ENCODE measurements around the gene ZIC5. TPM values are rescaled to one million over a fixed set of nuclear protein-coding genes. Genes with fewer than 3 reads are reported as not detected.

Gene ZIC5
- total and polyA plus RNA-seq, 4 donors: not detected

DNA sequence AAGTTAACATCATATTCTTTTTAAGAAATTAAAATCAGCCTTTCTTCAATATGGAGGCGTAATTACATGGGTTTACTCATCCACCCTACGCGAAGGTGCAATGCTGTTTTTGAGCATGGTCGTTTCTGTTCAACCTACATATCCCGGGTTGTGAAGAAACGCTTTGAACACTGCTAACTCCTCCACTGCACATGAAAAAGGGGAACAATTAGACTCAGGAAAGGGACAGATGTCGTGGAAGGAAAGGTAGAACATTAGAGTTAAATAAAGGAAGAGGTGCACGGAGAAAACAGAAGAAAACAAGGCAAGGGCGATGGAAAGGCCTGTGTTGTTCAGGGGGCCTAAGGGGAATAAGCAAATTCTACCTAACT is 4.1 kb downstream of the ZIC5 start (continued):
- TF ChIP-seq, protein P1, sequence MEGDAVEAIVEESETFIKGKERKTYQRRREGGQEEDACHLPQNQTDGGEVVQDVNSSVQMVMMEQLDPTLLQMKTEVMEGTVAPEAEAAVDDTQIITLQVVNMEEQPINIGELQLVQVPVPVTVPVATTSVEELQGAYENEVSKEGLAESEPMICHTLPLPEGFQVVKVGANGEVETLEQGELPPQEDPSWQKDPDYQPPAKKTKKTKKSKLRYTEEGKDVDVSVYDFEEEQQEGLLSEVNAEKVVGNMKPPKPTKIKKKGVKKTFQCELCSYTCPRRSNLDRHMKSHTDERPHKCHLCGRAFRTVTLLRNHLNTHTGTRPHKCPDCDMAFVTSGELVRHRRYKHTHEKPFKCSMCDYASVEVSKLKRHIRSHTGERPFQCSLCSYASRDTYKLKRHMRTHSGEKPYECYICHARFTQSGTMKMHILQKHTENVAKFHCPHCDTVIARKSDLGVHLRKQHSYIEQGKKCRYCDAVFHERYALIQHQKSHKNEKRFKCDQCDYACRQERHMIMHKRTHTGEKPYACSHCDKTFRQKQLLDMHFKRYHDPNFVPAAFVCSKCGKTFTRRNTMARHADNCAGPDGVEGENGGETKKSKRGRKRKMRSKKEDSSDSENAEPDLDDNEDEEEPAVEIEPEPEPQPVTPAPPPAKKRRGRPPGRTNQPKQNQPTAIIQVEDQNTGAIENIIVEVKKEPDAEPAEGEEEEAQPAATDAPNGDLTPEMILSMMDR (IDR thresholded peaks at IDR 0.05; ENCODE audit: low read depth, low read length, missing input control): no peak

DNA sequence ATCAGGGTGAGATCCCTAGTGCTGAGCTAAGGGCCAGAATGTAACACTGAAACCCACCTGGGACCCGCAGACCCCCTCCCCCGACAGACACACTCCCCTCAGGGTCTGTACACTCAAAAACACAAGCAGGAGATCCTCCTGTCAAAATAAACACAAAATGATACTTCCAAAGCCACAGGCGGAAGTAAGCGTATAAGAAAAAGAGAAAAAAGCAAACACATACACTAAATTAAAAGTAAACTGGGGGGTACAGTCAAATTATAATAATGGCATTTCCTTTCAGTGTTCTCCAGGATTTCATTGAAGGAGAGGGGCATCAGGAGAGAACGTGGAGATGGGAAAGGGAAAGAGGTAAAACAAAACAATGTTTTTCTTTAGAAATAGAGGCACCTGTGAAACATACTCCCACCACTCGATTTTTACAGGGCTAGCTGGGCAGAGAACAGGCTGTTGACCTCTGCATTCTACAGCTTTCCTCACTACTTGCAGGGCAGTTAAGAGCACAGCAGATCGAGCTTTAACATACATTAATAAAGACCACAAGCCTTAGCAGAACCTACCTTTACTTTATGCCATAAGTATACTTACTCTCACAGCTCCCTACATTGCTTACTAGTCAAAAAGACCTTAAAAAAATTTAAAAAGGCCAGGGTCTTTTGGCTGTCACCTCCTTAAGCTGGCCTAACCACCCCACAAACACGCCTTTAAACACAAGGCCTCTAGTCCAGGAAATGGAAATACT is 5.3 kb downstream of the ZIC5 start:
- Histone ChIP-seq H3K4me1 (ENCODE audit: control insufficient read depth in 4 of 4, insufficient read depth in 4 of 4, low read length in 3 of 4) (peaks cover 0 to 22% (median 12%) of the 10 kb centered on the region in 4 donors), H3K27ac (ENCODE audit: low read depth in 1 of 2, low read length in 2 of 2) (no peak overlapping the region), H3K9me3 (ENCODE audit: control insufficient read depth in 4 of 4, low read length in 3 of 4) (peaks cover 0 to 5% (median 0%) of the 10 kb centered on the region in 4 donors), H3K9ac (ENCODE audit: low read depth in 1 of 2, low read length in 2 of 2) (no peak overlapping the region), H3K27me3 (ENCODE audit: control insufficient read depth in 4 of 4, insufficient read depth in 4 of 4, low read length in 3 of 4) (peaks cover 0 to 44% (median 24%) of the 10 kb centered on the region in 4 donors), H3K36me3 (ENCODE audit: control insufficient read depth in 4 of 4, insufficient read depth in 3 of 4, low read depth in 1 of 4, low read length in 3 of 4) (no peaks in the 10 kb centered on the region), H3K4me3 (ENCODE audit: low read depth in 1 of 3, low read length in 3 of 3) (no peak overlapping the region)
- DNase-seq (ENCODE audit: low spot score): no peak
- 81% methylated on average over 8 of the region's 8 CpGs for WGBS
- no peak for TF ChIP-seq YY1 (IDR thresholded peaks at IDR 0.05)
- TF ChIP-seq HNF4A (conservative IDR thresholded peaks at IDR 0.05): no peak
- TF ChIP-seq GABPA (IDR thresholded peaks at IDR 0.05 in 1 of 2, conservative IDR thresholded peaks at IDR 0.05 in 1 of 2): no peak
- no peak for TF ChIP-seq HNF4G (IDR thresholded peaks at IDR 0.05)

DNA sequence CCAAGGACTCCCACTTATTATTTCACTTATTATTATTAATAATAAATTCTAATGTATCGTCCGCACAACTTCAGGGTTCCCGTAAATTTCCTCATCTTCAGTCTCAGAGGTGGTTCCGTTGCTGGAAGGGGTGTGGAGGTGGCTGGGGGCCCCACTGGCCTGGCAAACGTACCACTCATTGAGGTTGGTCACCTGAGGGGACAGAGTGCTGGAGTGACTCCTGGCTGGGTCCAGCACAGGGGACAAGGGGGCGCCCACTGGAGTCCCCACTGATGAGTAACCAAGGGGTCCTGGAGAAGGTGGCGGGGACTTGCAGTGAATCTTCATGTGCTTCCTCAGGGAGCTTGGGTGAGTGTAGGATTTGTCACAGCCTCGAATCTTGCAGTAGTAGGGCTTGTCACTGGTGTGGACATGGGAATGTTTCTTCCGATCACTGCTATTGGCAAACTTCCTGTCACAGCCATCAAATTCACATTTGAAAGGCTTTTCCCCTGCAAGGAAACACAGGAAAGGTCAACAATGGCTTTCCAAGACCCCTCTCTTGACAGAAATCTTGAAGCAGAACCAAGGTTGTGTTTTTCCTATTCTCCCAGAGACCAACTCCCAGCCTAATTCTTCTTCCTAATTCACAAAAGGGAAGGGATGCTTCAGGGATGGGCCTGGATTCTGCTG is 6.1 kb downstream of the ZIC5 start:
- H3K4me3 ChIP-seq (ENCODE audit: low read depth in 1 of 3, low read length in 3 of 3): no peak overlapping the region
- H3K36me3 ChIP-seq (ENCODE audit: control insufficient read depth in 4 of 4, insufficient read depth in 3 of 4, low read depth in 1 of 4, low read length in 3 of 4): no peaks in the 10 kb centered on the region
- H3K27me3 ChIP-seq (ENCODE audit: control insufficient read depth in 4 of 4, insufficient read depth in 4 of 4, low read length in 3 of 4): peaks cover 0 to 44% (median 24%) of the 10 kb centered on the region in 4 donors
- H3K9ac ChIP-seq (ENCODE audit: low read depth in 1 of 2, low read length in 2 of 2): no peak overlapping the region
- WGBS: 89% methylated on average over 9 of the region's 9 CpGs
- peaks cover 0 to 5% (median 0%) of the 10 kb centered on the region in 4 donors for H3K9me3 ChIP-seq (ENCODE audit: control insufficient read depth in 4 of 4, low read length in 3 of 4)
- TF ChIP-seq RXRA (IDR thresholded peaks at IDR 0.05) (no peak), TAF1 (conservative IDR thresholded peaks at IDR 0.05) (no peak), EGR1 (IDR thresholded peaks at IDR 0.05; ENCODE audit: low read depth in 2 of 2) (no peak), HNF4A (conservative IDR thresholded peaks at IDR 0.05) (no peak), JUND (IDR thresholded peaks at IDR 0.05) (no peak)
- TF ChIP-seq, protein P1 (IDR thresholded peaks at IDR 0.05; ENCODE audit: low read depth, low read length, missing input control): no peak
- H3K27ac ChIP-seq (ENCODE audit: low read depth in 1 of 2, low read length in 2 of 2): no peak overlapping the region
- H3K4me1 ChIP-seq (ENCODE audit: control insufficient read depth in 4 of 4, insufficient read depth in 4 of 4, low read length in 3 of 4): peaks cover 0 to 16% (median 7%) of the 10 kb centered on the region in 4 donors
- no peak for DNase-seq (ENCODE audit: low spot score)

Data from liver (tissue), 9 donors.